AG09319 (cell line): ENCODE data around the gene TMEM176B.
"Not testable (repeated sequence)": the region's sequence is repeated elsewhere in the genome, so short reads cannot be mapped to it uniquely, and the experiment has no call there.

Source experiments
- DNase-seq: peaks from one replicate; pipeline ENCODE4 v3.0.0-alpha.2; 2010; ENCODE audit warnings: low read depth; ENCODE audit errors: extremely low read depth
- CTCF ChIP-seq: IDR thresholded peaks from 2 replicates; pipeline ENCODE4 v1.5.1; 2011; ENCODE audit warnings: low read depth, mild to moderate bottlenecking, inconsistent platforms, low read length, moderate library complexity

TMEM176B gene

GRCh38 chr7:150823043-150823442, 22.9 kb upstream of the TMEM176B start:
- TF ChIP-seq CTCF, result no peak
- DNase-seq, result no peak

DNA sequence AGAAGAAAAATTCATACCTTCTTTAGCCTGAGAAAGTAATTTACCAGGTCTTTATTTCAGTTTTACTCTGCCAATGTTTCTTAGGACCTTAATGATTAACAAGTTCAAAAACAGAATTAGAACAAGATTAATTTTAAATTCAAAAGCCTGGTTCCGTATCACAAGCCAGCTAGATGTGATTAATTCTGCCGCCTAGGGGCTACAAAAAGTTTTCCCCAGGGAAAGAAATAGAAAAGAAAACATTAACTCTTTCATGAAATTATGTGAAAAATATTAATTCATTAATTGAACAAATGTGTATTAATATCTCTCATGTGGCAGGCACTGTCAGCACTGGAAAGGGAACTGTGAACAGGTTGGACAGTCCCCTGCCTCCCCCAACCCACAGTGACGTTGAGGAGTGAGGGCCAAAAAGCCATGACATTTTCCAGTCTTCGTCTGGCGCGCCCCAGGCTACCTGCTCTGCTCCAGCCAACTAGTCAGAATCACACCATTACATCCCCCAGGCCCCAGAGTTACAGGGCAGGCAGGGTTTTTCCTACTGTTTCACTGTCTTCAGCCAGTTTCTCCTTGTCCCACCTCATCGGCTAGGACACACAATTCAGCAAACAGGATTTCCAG, 20.5 kb upstream of the TMEM176B start:
- no peak for TF ChIP-seq CTCF
- no peak for DNase-seq

GRCh38 chr7:150820148-150820547, 20.0 kb upstream of the TMEM176B start:
- TF ChIP-seq CTCF, result no peak
- no peak for DNase-seq

GRCh38 chr7:150818971-150819370, 18.8 kb upstream of the TMEM176B start:
- TF ChIP-seq CTCF, result no peak
- no peak for DNase-seq

- no peak for DNase-seq
- TF ChIP-seq CTCF, result no peak
Measured at GRCh38 chr7:150814328-150815001, 14.3 kb upstream of the TMEM176B start.

DNA sequence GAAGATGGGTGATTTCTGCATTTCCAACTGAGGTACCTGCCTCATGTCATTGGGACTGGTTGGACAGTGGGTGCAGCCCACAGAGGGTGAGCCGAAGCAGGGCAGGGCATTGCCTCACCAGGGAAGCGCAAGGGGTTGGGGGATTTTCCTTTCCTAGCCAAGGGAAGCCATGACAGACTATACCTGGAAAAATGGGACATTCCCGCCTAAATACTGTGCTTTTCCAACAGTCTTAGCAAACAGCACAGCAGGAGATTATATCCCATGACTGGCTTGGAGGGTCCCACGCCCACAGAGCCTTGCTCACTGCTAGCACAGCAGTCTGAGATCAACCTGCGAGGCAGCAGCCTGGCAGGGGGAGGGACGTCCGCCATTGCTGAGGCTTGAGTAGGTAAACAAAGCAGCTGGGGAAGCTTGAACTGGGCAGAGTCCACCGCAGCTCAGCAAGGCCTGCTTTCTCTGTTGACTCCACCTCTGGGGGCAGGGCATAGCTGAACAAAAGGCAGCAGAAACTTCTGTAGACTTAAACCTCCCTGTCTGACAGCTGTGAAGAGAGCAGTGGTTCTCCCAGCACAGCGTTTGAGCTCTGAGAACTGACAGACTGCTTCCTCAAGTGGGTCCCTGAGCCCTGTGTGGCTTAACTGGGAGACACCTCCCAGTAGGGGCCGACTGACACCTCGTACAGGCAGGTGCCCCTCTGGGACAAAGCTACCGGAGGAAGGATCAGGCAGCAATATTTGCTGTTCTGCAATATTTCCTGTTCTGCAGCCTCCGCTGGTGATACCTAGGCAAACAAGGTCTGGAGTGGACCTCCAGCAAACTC, 7.7 kb upstream of the TMEM176B start:
- DNase-seq, result not testable (repeated sequence)

DNA sequence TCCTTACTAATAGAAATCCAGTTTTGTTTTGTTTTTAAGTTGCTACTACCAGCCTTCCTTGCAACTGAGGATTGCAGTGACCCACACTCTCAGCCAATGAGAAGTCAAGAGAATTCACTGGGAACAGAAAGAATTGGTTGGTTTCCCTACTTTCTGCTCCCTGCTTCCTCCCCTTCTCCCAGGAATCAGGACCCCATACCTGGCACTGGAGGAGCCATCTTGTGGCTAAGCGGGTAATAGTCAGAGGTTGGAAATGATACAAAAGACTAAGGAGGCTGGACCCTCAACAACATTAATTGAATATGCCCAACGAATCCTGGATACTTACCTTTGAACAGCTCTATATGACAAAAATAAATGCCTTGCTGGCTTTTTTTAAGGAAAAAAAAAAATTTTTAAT, 6.7 kb upstream of the TMEM176B start:
- DNase-seq, result no peak

More for the DNA sequence above, 6.7 kb upstream of the TMEM176B start:
- TF ChIP-seq CTCF, result no peak
